OCI-LY1 (cell line): Measurements from ENCODE around the gene ST6GAL2.

ENCODE experiments used
- H2AFZ ChIP-seq: fragments of 200-600 bp; sonication (generic), shearing (Covaris generic); 2 replicates; pipeline ENCODE4 v1.6.0; 2014; ENCODE audit warnings: antibody characterized with exemption, mild to moderate bottlenecking, low read length
- H3F3A ChIP-seq: fragments of 200-600 bp; sonication (generic), shearing (Covaris generic); 2 replicates; pipeline ENCODE4 v1.6.0; 2014; ENCODE audit warnings: mild to moderate bottlenecking, antibody characterized with exemption, low read length, moderate library complexity; ENCODE audit not compliant: insufficient read depth
- H3K27ac ChIP-seq: fragments of 200-600 bp; sonication (generic); 2 replicates; pipeline ENCODE4 v1.5.1; 2014; ENCODE audit warnings: low read length, mixed run types, mild to moderate bottlenecking, low read depth; ENCODE audit not compliant: poor library complexity, severe bottlenecking
- H3K27me3 ChIP-seq: fragments of 200-600 bp; sonication (generic); 2 replicates; pipeline ENCODE4 v1.6.0; 2014; ENCODE audit warnings: antibody characterized with exemption, mild to moderate bottlenecking, low read length, moderate library complexity; ENCODE audit not compliant: insufficient read depth
- H3K36me3 ChIP-seq: fragments of 200-600 bp; sonication (generic); 2 replicates; pipeline ENCODE4 v1.6.1; 2014; ENCODE audit warnings: mild to moderate bottlenecking, antibody characterized with exemption, low read length, moderate library complexity, mixed read lengths; ENCODE audit not compliant: insufficient read depth
- H3K4me1 ChIP-seq: fragments of 200-600 bp; sonication (generic); 2 replicates; pipeline ENCODE4 v1.5.1; 2014; ENCODE audit warnings: mild to moderate bottlenecking, low read length, moderate library complexity; ENCODE audit not compliant: insufficient read depth, severe bottlenecking
- H3K4me2 ChIP-seq: fragments of 200-600 bp; sonication (generic), shearing (Covaris generic); 2 replicates; pipeline ENCODE4 v1.6.1; 2014; ENCODE audit warnings: low read length
- H3K4me3 ChIP-seq: fragments of 200-600 bp; sonication (generic); 2 replicates; pipeline ENCODE4 v1.5.1; 2014; ENCODE audit warnings: low read length, low read depth, mild to moderate bottlenecking, mixed read lengths; ENCODE audit not compliant: poor library complexity, severe bottlenecking
- H3K79me2 ChIP-seq: fragments of 200-600 bp; shearing (Covaris generic); 2 replicates; pipeline ENCODE4 v1.6.1; 2016; ENCODE audit warnings: mixed run types, low read length, mixed read lengths; ENCODE audit not compliant: insufficient read depth
- H3K9ac ChIP-seq: fragments of 200-600 bp; sonication (generic), shearing (Covaris generic); 2 replicates; pipeline ENCODE4 v1.6.1; 2014; ENCODE audit warnings: mild to moderate bottlenecking, low read length, mixed read lengths
- H3K9me2 ChIP-seq: fragments of 200-600 bp; sonication (generic), shearing (Covaris generic); 2 replicates; pipeline ENCODE4 v1.6.1; 2014; ENCODE audit warnings: low read depth, mild to moderate bottlenecking, low read length, mixed read lengths
- H3K9me3 ChIP-seq: fragments of 200-600 bp; shearing (Covaris generic); 2 replicates; pipeline ENCODE4 v1.6.1; 2014; ENCODE audit warnings: low read length, mixed read lengths
- H4K20me1 ChIP-seq: fragments of 200-600 bp; sonication (generic), shearing (Covaris generic); 2 replicates; pipeline ENCODE4 v1.6.0; 2016; ENCODE audit warnings: mild to moderate bottlenecking, low read length; ENCODE audit not compliant: insufficient read depth
- CTCF ChIP-seq: fragments of 200-600 bp; sonication (generic), shearing (Covaris generic); IDR thresholded peaks from 2 replicates; pipeline ENCODE4 v1.5.1; 2017; ENCODE audit warnings: mild to moderate bottlenecking, antibody characterized with exemption, low read length, moderate library complexity, mixed read lengths
- EZH2 ChIP-seq: fragments of 200-600 bp; sonication (generic), shearing (Covaris generic); IDR thresholded peaks from 2 replicates; pipeline ENCODE4 v1.8.0; 2017; ENCODE audit warnings: borderline replicate concordance, mixed run types, mild to moderate bottlenecking, antibody characterized with exemption, low read length, moderate library complexity, mixed read lengths

Gene ST6GAL2

GRCh38 chr2:106758901-106759497 lies 127.0 kb downstream of the ST6GAL2 start:
- no peaks in the 10 kb centered on the region for H3K9me2 ChIP-seq
- no peak overlapping the region for H3K9ac ChIP-seq
- H3K79me2 ChIP-seq, result no peaks in the 10 kb centered on the region
- H2AFZ ChIP-seq, result no peak overlapping the region
- H3K36me3 ChIP-seq, result no peaks in the 10 kb centered on the region
- no peaks in the 10 kb centered on the region for H3K9me3 ChIP-seq
- H3F3A ChIP-seq, result no peaks in the 10 kb centered on the region
- no peaks in the 10 kb centered on the region for H3K4me1 ChIP-seq
- H3K4me2 ChIP-seq, result no peak overlapping the region
- no peak overlapping the region for H3K27ac ChIP-seq
- H3K27me3 ChIP-seq, result no peaks in the 10 kb centered on the region; the same call in 1 of the 2 replicates
- no peaks in the 10 kb centered on the region for H4K20me1 ChIP-seq
- no peak for TF ChIP-seq EZH2
- no peak for TF ChIP-seq CTCF
- no peak overlapping the region for H3K4me3 ChIP-seq
